HG03039 (cell line): ENCODE measurements around the gene GPR37.

Experiments
- ATAC-seq: cut with Tn5 transposase; IDR thresholded peaks from one replicate; pipeline ENCODE4 v1.9.1; 2021; ENCODE audit warnings: mild to moderate bottlenecking, moderate library complexity; ENCODE audit not compliant: unreplicated experiment

GPR37 gene

GRCh38 chr7:124738639-124739038 is 27.0 kb downstream of the GPR37 start:
- no peak for ATAC-seq

- no peak for ATAC-seq
Measured at GRCh38 chr7:124737760-124738300, 27.8 kb downstream of the GPR37 start.

GRCh38 chr7:124728610-124729009 is 37.0 kb downstream of the GPR37 start:
- no peak for ATAC-seq

- no peak for ATAC-seq
Measured at GRCh38 chr7:124724507-124725192, 40.9 kb downstream of the GPR37 start.

- no peak for ATAC-seq
Measured at GRCh38 chr7:124724079-124724478, 41.5 kb downstream of the GPR37 start.

- ATAC-seq: no peak
Measured at GRCh38 chr7:124723012-124723411, 42.6 kb downstream of the GPR37 start.

GRCh38 chr7:124722292-124722691 is 43.3 kb downstream of the GPR37 start:
- ATAC-seq: no peak

- ATAC-seq: no peak
Measured at GRCh38 chr7:124720195-124720594, 45.4 kb downstream of the GPR37 start.

- ATAC-seq: no peak
Measured at GRCh38 chr7:124718032-124718766, 47.4 kb downstream of the GPR37 start.

GRCh38 chr7:124716894-124717293 is 48.7 kb downstream of the GPR37 start:
- no peak for ATAC-seq

- no peak for ATAC-seq
Measured at GRCh38 chr7:124713086-124713485, 52.5 kb downstream of the GPR37 start.

- no peak for ATAC-seq
Measured at GRCh38 chr7:124712017-124712416, 53.6 kb downstream of the GPR37 start.

GRCh38 chr7:124702385-124702784 is 63.2 kb downstream of the GPR37 start:
- ATAC-seq: no peak

GRCh38 chr7:124701955-124702354 is 63.6 kb downstream of the GPR37 start:
- ATAC-seq: no peak

GRCh38 chr7:124700655-124701054 is 64.9 kb downstream of the GPR37 start:
- no peak for ATAC-seq

- ATAC-seq: no peak
Measured at GRCh38 chr7:124698964-124699363, 66.6 kb downstream of the GPR37 start.

GRCh38 chr7:124697746-124698145 is 67.8 kb downstream of the GPR37 start:
- no peak for ATAC-seq
